Activated T-helper 1 cell treated with anti-CD3 and anti-CD28 coated beads, Interleukin-2, amount 50 U/mL, for 16 hours (primary cell): ENCODE data around the gene PDE3A.

Source experiments
- DNase-seq, 2 donors: peaks; one replicate each; pipeline ENCODE4 v3.0.0-alpha.2; 2020; ENCODE audit warnings: low read depth in 1 of 2, low spot score in 1 of 2

PDE3A gene

DNA sequence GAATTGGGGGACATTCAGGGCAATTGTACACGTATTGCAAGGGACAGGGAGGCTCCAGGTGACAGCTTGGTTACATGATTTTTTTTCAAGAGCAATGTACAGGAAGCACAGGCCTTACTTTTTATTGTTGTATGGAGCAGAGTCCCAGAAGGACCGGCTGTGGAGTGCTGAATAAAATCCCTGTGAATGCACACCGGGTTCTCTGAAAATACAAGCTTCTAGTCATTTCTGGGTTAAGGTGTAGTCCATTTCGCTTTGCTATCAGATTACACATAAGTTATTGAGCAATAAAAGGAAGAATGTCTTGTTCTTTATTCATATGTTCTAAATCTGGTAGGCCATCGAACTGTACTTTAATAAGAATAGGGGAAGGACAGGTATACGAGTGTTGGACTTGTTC lies 52.2 kb downstream of the PDE3A start:
- DNase-seq: no peak

DNA sequence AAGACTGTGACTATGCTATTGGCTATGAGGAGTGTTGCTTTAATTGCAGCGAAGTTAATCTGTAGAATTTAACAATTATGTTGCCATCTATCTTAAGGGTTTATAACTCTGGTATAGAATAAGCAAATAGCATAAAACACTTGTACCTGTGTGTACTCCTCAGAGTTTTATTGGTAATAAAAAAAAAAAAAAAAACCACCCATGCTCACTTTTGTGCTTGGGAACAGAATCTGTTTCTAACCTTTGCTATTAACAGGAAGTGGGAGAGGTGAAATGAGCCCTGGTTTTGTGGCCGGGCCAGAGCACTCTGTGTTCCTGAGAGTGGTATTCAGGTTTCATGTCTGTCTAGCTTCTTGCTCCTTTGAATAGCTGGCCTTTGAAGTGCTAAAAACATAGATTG lies 53.1 kb downstream of the PDE3A start:
- no peak for DNase-seq

DNA sequence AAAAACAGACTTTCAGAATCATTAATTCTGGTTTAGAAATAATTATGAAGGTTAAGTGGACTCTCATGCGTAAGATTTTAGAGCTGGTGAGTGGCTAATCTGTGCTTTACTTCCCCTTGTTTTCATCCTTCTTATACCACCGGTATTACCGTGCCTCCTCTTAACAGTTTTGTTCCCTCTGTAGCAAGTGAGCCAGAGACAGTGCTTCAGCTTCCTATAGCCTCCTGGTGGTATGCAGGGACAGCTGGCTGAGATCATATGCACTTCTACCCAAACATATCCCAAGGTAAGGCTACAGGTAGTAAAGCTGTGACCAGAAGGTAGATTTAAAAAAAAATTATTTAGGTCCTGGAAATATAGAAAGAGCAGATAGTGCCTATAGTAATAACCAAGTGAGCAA lies 55.2 kb downstream of the PDE3A start:
- DNase-seq: no peak

DNA sequence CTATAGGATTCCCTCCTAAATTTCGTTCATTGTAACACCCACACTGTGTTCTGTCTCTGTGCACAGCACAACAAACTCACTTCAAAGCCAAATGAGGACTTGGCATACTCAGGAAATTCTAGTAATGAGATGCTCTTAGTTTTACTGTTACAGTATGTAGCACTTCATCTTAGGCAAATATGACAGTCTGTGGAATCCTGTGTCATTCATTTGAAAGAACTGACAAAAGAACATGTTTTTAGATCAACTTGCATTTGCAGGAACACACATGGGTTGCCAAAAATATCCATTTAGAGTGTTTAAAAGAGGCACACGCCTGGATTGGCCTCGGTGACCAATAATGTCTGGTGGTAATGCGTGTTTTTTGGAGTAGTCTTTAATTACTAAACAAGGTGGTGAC lies 56.5 kb downstream of the PDE3A start:
- DNase-seq: no peak

DNA sequence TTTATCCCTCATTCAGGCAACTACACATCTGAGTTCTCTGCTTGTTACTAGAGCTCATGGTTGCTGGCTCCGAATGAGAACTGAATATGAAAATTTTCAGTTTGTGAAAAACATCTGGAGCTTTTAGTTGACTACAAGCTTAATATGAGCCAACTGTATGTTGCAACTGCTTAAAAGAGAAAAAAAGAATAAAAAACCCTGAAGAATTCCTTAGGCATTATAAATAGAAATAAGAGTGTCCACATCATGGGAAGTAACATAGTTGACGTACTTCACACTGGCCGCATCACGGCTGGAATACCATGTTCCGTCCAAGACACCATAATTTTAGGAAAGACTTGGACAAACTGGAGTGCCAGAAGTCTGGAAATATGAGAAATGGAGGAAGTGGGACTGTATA lies 57.9 kb downstream of the PDE3A start:
- DNase-seq: no peak

DNA sequence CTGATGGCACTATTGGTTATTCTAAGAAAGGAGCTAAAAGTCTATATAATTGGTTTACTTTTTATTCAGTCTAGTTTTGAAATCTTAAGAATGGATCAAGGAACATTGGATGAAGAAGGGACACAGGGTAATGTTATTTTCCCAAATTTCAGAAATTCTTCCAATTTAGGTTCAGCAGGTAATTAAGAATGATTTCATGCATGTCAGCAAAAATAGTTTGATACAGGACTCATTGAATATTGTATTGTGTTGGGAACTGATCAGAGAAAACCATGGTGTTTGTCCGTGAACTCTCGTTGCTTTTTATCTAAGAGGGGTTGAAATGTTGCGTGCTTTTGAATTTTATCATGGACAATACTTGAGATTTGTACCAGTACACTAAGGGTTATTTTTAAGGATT lies 58.6 kb downstream of the PDE3A start:
- no peak for DNase-seq

DNA sequence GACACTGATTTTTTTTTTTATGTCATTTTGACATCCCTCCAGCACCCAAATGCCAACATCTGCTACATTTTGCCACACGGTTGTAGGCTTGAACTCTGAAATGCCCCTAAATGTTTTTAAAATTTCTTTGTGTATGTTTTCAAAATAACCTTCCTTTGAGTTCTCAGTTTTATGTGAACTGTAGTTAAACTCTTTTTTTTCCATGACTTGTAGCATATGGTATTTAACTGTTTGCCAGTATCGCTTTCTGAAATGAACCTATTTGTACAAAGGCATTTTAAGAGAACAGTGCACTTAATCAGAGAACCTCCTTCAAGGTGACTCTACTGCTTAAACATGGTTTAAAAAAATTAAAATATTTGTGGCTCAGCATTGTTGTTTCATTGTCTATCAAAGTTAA lies 61.5 kb downstream of the PDE3A start:
- no peak for DNase-seq

DNA sequence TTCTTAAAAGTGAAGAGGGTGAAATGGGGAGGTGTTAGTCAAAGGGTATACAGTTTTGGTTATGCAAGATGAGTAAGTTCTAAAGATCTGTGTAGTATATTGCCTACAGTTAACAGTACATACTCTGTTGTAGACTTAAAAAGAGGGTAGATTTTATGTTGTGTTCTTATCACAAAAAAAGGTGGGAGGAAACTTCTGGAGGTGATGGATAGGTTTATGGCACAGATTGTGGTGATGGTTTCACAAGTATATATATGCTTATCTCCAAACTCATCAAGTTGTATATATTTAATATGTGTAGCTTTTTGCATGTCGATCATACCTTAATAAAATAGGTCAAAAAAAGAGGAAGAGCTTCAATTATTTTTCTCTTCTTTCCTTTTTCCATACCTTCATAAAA lies 64.0 kb downstream of the PDE3A start:
- DNase-seq: no peak

DNA sequence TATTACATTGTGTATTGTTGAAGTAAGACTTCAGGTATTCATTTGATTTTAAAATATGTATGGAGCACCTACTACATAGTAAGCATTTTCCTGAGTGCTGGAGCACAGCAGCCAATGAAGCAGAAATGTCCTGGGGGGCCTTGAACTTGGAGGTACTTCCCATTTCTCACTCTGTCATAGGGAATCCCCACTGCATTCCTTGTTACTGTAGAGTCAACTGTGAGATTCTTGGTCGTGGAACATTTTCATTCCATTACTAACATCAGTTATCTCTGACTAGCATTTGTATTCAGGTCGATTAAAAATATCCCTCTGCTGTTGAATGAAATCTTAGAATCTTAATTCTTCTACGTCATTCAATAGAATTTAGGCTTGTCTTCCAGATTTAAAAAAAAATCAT lies 66.7 kb downstream of the PDE3A start:
- no peak for DNase-seq

DNA sequence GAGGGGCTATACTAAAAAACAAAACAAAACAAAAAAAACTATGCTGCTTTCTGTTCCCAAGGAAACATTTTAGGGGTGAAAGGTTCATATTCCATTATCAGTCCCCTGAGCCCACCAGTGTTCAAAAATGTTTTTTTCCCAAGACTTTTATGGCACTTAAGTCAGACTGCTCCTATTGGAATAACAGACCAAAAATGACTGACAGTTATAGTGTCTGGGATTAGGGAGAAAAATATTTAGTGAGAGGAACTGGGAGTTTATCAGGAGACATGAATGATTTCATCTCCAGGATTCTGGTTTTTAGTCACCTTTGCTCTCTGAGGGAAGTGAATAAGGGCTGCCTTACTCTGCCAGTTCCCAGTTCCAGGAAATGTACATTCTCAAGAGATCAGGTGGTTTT lies 68.0 kb downstream of the PDE3A start:
- no peak for DNase-seq

DNA sequence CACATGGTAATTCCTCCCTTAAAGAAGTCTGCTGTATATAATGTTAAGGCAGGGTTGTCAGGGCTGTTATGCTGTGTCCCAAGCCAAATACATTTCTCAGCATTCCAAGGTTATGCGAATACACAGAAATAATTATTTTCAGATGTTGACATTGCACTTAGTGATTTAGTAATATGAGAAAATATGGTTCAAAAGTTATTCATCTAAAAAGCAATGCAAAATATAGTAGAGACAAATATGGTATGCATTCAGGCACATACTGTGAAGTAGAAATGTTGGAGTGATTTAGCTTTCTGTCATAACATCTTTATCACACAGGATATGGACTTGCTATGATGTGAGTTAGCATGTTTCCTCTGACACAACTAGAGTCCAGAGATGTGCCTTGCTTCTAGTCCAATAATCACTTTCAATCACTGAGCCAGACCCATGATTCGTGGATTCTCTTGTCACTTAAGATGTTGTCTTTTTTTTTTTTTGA lies 70.0 kb downstream of the PDE3A start:
- no peak for DNase-seq

DNA sequence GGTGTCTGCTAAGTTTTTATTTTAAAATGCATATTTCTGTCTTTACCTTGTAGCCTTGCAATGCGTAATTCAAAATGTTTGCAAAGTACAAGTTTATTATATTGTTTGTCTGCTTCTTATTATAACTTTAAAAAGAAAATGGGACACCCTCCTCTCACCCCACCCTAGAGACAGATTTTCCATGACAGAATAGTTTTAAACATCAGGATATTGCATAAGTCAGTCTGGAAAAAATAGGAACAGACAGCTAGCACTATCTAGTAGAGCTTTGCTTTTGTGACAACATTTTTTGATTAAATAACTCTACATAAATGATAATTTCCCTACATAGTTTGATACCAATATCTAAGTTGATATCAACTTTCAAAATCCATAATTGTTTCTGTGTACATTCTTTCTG lies 71.3 kb downstream of the PDE3A start:
- DNase-seq: no peak

DNA sequence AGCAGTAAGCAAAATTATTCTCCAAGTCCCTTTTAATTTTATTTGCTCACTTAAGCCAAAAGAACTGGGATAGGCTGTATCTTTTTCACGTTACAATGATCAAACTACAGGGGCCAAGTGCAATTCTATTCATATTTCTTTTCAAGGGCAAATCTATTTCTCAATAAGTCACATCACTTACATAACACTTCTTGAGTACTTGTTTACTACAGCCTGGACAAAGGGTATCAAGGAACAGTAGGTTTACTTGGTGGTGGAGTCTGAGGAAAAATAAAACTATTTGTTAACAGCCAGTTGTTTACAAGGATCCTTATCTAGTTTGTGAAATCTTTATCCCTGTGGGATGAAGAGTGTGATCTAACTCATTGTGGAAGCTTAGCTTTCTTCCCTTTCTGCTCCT lies 72.1 kb downstream of the PDE3A start:
- DNase-seq: no peak

DNA sequence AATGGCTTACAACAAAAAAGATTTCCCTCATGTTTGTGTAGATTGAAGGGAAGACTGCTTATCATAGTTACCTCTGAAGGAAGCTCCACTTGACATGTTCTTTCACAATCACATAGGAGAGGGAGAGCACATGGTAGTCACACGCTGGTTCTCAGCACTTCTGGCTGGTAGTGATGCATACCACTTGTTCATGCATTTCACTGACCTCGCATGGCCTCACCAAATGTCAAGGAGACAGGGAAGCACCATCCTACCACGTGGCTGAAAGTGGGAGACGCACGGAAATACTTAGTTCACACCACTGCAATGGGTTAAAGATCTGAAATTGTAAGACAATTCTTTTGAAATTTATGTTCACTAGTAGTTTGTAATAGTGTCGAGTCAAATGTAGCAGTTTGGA lies 74.0 kb downstream of the PDE3A start:
- no peak for DNase-seq

DNA sequence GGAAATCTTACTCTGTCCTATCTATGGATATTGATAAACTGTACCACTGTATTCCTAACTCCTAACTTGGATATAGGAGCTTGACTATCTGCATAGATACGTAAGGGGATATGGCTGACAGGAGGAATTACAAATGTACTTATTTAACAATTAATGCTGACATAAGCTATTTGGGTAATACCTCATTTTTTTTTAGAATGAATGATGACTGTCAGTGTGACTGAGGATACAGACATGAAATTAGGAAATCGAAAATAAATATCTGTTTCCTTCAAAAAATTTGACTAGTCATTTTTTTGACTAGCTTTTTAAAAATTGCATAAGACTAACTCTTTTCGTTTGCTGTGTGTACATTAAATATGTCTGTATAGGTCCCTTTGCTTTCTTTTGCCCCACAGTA lies 74.9 kb downstream of the PDE3A start:
- no peak for DNase-seq

DNA sequence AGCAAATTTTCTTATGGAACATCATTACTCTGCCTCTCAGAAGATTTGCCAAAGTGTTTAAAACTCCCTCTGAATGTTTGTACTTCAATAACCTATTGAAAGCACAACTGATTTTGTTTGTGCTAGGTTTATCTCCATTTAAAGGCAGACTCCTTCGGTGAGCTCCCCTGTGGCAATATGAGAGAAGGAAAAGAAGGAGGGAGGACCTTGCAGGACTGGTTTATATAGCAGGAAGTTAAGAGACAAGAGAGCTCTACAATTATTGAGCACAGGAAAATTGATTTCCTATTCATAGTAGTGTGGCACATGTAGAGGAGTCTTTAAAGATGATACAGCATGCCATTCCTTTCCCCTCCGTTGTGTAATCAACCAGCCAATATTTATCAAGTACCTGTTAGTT lies 75.5 kb downstream of the PDE3A start:
- no peak for DNase-seq

DNA sequence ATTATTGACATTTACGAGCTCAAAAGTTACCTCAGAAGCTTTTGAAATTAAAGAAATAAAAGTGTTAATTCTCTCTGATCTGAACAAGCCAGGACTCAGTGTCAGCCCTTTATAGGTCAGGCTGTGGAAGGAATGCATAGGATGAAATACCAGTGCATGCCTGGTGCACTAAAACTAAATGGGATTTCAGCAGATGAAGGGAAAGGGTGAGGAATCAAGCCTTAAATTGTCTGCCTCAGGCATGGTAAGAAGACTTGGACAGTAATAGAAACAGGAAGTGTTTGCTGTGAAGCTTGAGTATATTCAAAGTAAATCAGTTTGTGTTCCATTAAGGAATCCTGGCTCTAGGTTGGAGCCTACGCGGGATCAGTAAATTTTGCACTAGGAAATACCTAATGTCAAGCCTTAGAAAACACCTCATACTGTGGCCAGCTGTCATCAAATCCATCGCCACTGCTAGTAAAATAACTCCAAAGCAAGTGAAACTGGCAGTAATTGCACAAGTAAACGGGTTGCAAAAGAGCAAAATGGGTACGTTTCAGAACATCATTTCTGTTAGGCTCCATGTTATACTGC lies 76.3 kb downstream of the PDE3A start:
- no peak for DNase-seq

DNA sequence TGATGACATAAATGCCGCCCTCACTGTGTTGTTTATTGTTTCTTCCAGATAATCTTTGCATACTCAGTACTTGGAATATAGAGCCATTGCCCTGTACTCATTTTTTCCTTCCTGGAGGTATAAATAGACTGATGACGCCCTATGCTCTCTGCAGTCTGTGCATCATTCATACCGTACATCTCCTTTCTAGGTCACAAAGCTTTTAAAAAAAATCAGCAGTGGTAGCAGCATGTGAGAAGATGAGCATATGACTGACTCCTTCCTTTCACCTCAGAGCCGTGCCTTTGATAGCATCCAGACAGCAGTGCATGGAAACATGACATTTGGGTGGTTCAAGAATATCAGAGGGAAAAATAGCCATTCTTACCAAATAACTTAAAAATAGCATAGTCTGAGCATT lies 77.3 kb downstream of the PDE3A start:
- no peak for DNase-seq

DNA sequence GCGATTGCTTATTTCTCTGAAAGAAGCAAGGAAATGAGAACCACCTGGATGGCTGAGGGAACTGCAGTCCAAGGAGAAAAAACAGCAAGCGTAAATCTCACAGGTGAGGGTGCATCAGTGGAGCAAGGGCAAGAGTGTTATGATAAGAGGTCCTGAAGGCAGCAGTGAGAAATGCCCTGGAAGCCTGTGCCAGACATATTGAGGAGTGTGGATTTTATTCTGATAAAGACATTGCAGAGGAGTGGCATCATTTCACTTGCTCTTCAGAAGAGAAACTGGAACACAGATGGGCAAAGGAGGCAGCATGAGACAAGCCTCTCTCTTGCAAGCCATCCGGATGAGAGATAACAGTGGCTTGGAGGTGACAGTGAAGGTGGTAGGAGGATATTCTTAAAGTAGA lies 78.5 kb downstream of the PDE3A start:
- DNase-seq: no peak

DNA sequence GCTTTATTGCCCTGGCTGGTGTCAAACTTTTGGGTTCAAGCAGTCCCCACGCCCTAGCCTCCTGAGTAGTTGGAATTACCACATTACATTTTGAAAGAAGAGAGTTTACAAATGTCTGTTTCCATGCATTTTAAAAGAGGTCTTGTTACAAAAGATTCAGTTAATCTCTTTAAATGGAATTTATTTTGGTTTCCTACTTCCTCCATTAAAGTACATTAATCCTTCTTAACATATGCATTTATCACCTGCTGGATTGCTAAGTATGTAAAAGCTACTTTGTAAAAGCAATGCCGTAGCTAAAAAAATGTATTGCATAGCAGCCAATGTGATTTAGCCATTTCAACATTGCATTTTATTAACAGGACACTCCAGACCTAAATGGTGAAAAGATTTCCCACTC lies 80.4 kb downstream of the PDE3A start:
- DNase-seq: no peak

DNA sequence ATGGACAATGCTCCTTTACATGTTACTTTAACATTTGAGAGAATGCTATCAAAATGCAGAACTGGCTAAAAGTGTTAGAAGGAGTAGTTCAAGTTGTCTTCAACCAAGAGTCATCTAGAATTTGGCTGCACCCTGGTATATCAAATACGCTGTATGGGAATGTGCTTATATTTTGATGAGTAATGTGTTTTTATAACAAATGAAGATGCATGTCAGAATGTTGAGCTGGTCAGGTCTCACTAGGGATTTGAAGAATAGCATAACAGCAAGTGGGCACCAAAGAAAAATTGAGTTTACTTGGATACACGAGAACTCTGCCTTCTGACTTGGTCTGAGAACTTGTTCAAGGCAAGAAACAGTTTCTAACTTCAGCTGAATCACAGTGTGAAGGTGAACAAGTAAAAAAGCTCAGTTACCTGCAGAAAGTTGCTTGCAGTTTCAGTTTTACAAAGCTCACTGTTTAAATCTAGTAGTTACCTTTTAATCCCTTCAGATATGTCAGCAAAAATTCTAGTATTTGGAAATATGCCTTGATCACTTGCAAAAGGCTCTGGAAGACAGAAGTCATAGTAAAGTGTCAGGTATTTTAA lies 82.3 kb downstream of the PDE3A start:
- no peak for DNase-seq

DNA sequence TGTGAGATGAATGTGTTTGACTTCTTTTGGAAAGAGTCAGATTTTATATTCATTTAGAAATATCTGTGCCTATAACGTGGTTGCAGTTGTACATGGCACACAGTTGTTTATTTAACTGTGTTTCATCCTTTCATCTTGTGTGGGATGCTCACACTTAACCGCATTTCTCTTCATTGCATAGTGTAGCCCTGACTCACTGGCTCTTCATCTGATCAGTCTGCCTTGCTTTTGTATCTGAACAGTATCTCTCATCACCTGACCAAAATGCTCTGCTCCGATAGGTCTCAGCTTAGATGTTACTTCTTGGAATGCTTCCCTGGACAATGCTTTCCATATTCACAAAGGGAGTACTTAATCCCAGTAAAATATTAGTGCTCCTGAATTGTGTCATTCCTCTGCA lies 83.4 kb downstream of the PDE3A start:
- DNase-seq: no peak

DNA sequence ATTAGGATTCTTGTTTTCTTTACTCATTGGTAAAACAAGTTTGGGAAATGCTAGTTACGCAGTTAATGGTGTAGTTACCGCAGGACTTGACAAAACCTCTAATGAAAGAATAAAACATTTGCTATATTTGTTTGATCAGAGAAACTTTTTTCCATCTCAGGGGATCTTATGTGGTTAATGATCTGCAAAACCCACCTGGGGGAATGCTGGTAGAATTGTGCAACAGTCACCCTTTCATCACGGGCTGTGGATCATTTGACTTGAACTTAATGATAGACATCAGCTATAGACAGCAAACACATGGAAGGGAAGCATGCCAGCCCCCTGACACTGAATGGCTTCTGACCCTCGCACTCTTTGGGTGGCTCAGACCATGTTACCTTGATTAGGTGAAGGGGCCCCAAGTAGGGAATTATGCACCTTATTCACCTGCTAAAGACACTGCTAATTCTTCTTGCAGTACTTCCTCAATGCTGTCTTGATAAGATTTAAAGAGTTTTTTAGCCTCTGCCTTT lies 84.2 kb downstream of the PDE3A start:
- DNase-seq: no peak
